ENCODE data around the gene AFAP1. TPM values are rescaled to one million over a fixed set of nuclear protein-coding genes. Genes with fewer than 3 reads are reported as not detected.

AFAP1 gene
- total RNA-seq, 2 donors from 2014 or later = 18.2 to 22.5 TPM

GRCh38 chr4:7793186-7793585 lies 146.5 kb downstream of the AFAP1 start:
- Histone ChIP-seq H3K9ac (ENCODE audit: extremely low read depth, low read length, poor library complexity, severe bottlenecking) (no peak overlapping the region), H3K36me3 (ENCODE audit: control insufficient read depth, insufficient read depth, low read length) (peaks cover 45% of the 10 kb centered on the region), H3K27me3 (ENCODE audit: control insufficient read depth, insufficient read depth, low read length, poor library complexity, severe bottlenecking) (no peaks in the 10 kb centered on the region), H3K4me1 (ENCODE audit: control insufficient read depth, insufficient read depth, low read length) (no peaks in the 10 kb centered on the region), H3K4me3 (ENCODE audit: low read length) (no peak overlapping the region), H3K27ac (ENCODE audit: low read depth, low read length) (no peak overlapping the region), H3K9me3 (ENCODE audit: control insufficient read depth, low read length) (no peaks in the 10 kb centered on the region)
- DNase-seq = no peak
- H3K27me3 Mint-ChIP-seq (ENCODE audit: insufficient read depth) = no peaks in the 10 kb centered on the region
- TF ChIP-seq, protein P1, sequence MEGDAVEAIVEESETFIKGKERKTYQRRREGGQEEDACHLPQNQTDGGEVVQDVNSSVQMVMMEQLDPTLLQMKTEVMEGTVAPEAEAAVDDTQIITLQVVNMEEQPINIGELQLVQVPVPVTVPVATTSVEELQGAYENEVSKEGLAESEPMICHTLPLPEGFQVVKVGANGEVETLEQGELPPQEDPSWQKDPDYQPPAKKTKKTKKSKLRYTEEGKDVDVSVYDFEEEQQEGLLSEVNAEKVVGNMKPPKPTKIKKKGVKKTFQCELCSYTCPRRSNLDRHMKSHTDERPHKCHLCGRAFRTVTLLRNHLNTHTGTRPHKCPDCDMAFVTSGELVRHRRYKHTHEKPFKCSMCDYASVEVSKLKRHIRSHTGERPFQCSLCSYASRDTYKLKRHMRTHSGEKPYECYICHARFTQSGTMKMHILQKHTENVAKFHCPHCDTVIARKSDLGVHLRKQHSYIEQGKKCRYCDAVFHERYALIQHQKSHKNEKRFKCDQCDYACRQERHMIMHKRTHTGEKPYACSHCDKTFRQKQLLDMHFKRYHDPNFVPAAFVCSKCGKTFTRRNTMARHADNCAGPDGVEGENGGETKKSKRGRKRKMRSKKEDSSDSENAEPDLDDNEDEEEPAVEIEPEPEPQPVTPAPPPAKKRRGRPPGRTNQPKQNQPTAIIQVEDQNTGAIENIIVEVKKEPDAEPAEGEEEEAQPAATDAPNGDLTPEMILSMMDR (conservative IDR thresholded peaks at IDR 0.05) = no peak
- no peak overlapping the region for H3K27ac Mint-ChIP-seq
- H3K4me1 Mint-ChIP-seq = no peaks in the 10 kb centered on the region
- H3K36me3 Mint-ChIP-seq (ENCODE audit: low read depth) = peaks cover 34% of the 10 kb centered on the region
- no peaks in the 10 kb centered on the region for H3K9me3 Mint-ChIP-seq
- WGBS, 2 experiments (ENCODE audit: insufficient coverage in 1 of 2, insufficient read length in 1 of 2) = 96% methylated on average over 10 of the region's 10 CpGs
- H3K4me3 Mint-ChIP-seq = no peak overlapping the region

GRCh38 chr4:7792616-7793015 lies 147.0 kb downstream of the AFAP1 start:
- peaks cover 30% of the 10 kb centered on the region for H3K36me3 Mint-ChIP-seq (ENCODE audit: low read depth)
- no peak overlapping the region for H3K4me3 ChIP-seq (ENCODE audit: low read length)
- no peak overlapping the region for H3K27ac Mint-ChIP-seq
- TF ChIP-seq, protein P1 (conservative IDR thresholded peaks at IDR 0.05) = no peak
- no peaks in the 10 kb centered on the region for H3K4me1 Mint-ChIP-seq
- peaks cover 43% of the 10 kb centered on the region for H3K36me3 ChIP-seq (ENCODE audit: control insufficient read depth, insufficient read depth, low read length)
- H3K4me1 ChIP-seq (ENCODE audit: control insufficient read depth, insufficient read depth, low read length) = no peaks in the 10 kb centered on the region
- no peaks in the 10 kb centered on the region for H3K27me3 Mint-ChIP-seq (ENCODE audit: insufficient read depth)
- H3K27me3 ChIP-seq (ENCODE audit: control insufficient read depth, insufficient read depth, low read length, poor library complexity, severe bottlenecking) = no peaks in the 10 kb centered on the region
- WGBS, 2 experiments (ENCODE audit: insufficient coverage in 1 of 2, insufficient read length in 1 of 2) = 95 to 97% methylated on average over 8 of the region's 8 CpGs
- H3K9ac ChIP-seq (ENCODE audit: extremely low read depth, low read length, poor library complexity, severe bottlenecking) = no peak overlapping the region
- H3K4me3 Mint-ChIP-seq = no peak overlapping the region
- H3K9me3 Mint-ChIP-seq = no peaks in the 10 kb centered on the region
- H3K27ac ChIP-seq (ENCODE audit: low read depth, low read length) = no peak overlapping the region
- no peaks in the 10 kb centered on the region for H3K9me3 ChIP-seq (ENCODE audit: control insufficient read depth, low read length)
- DNase-seq = no peak

DNA sequence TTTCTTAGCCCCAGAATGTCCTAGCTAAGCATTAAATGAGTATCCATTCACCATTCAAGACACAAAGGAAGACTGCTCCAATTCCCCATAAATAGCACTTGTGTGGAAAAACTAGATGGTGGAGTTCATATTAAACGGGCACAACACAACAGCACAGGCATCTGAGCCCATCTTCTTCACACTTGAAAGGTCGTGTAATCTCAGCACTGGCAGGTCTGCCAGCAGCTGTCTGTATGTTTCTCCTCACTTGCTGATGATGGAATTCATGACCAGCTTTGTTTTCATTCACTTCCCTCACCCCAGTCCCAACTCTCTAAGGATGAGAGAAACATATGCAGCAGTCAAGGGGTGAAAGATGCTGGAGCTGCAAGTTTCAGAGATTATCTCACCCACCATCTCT lies 148.7 kb downstream of the AFAP1 start:
- Mint-ChIP-seq H3K27ac (no peak overlapping the region), H3K4me3 (no peak overlapping the region), H3K36me3 (ENCODE audit: low read depth) (peaks cover 24% of the 10 kb centered on the region), H3K9me3 (no peaks in the 10 kb centered on the region), H3K27me3 (ENCODE audit: insufficient read depth) (no peaks in the 10 kb centered on the region), H3K4me1 (no peaks in the 10 kb centered on the region)
- Histone ChIP-seq H3K9me3 (ENCODE audit: control insufficient read depth, low read length) (no peaks in the 10 kb centered on the region), H3K9ac (ENCODE audit: extremely low read depth, low read length, poor library complexity, severe bottlenecking) (no peak overlapping the region), H3K4me3 (ENCODE audit: low read length) (no peak overlapping the region), H3K36me3 (ENCODE audit: control insufficient read depth, insufficient read depth, low read length) (peaks cover 38% of the 10 kb centered on the region), H3K4me1 (ENCODE audit: control insufficient read depth, insufficient read depth, low read length) (no peaks in the 10 kb centered on the region), H3K27me3 (ENCODE audit: control insufficient read depth, insufficient read depth, low read length, poor library complexity, severe bottlenecking) (no peaks in the 10 kb centered on the region), H3K27ac (ENCODE audit: low read depth, low read length) (no peak overlapping the region)
- no peak for DNase-seq
- TF ChIP-seq, protein P1 (conservative IDR thresholded peaks at IDR 0.05) = no peak
- 92 to 93% methylated on average over 2 of the region's 2 CpGs for WGBS, 2 experiments (ENCODE audit: insufficient coverage in 1 of 2, insufficient read length in 1 of 2)
